Measurements from ENCODE around the gene PRR15L.
"Not testable (repeated sequence)": the region's sequence is repeated elsewhere in the genome, so short reads cannot be mapped to it uniquely, and the experiment has no call there.

The PRR15L gene

DNA sequence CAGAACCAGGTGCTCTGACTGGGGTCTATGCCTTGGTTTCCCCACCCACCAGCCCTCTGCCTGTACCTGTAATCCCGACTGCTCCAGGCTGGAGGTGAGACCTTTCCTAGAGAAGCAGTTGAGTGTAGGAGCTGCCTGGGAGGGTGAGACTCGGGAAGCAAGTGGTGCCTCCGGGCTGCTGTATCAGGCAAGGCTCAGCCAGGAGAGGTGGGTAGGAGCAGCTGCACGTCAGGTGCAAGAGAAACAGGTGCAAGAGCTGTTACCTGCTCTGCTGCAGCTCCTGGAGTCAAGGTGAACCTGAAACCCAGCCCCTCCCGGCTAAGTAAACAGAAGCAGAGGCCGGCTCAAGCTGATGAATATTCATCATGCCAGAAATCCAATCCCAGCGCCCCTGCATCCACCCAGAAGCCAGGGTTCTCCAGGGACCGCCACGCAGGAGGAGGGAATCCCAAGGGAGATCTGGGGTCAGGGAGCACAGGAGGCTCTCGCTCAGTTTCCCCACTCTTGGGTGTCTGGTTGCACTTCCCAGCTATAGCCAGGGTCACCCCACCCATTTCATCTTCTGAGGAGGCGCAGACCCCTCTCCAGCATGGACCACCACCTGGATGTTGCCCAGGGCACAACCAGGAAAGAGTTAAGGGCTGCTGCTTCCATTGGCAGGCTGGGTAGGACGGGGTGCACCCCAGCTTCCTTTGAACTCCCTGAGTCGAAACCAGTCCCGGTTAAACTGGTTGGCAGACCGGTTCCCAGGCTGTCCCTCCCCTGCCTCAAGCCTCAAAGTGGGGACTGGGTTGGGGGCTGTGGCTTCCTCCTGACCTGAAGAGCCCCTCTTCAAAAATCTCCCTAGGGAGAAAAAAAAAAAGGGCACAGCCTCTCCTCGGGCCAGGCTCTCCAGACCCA is at the start of gene PRR15L:
TSS of gene PRR15L (minus strand) at position 293 of the 900 bp plus-strand sequence. CDS start 4,649 bp downstream, outside the sequence.
- no peak for DNase-seq

DNA sequence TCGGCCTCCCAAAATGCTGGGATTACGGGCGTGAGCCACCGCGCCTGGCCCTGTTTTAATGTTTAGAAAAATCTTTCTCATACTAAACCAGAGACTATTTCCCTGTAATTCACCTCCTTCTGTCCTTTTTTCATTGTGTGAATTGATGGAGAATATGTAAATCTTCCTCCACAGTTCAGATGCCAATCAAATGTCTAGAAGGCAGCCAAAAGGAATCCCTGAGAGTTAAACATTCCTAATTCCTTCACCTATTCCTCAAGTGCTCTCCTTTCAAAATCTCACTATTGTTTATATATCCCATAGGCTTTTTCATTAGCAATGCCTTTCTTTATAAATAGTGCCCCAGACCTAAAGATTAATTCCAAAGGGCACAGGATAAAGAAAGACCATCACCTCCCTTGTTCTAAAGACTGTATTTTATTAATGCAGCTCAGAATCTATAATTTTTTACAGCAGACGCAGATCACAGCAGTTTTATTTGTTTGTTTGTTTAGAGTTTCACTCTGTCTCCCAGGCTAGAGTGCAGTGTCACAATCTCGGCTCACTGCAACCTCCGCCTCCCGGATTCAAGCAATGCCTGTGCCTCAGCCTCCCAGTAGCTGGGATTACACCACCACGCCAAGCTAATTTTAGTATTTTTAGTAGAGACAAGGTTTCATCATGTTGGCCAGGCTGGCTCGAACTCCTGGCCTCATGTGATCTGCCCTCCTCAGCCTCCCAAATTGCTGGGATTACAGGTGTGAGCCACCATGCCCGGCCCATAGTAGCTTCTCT is 49.4 kb upstream of the PRR15L start:
- DNase-seq, result peak in 1 of 3 donors; percentile 42

DNA sequence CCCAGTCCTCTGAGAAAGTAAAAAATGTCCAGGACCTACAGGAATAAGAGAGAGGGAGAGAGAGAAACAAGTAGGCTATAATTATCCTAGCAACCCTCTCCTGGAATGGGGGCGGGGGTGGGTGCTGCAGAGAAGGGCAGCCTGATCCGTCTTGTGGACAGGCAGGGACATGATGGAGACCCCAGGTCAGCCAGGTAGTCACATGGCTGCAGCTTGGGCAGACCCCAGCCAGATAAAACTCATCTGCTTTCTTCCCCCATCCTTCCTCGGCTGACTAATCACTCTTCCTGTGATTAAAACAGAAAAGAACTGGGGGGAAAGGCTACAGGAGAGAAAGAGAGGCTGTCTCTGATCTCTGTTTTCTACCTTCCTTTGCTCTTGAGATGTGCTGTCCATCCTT is 47.3 kb upstream of the PRR15L start:
- DNase-seq, result no peak

GRCh38 chr17:48003417-48004151 is 45.9 kb upstream of the PRR15L start:
- DNase-seq, result peak; percentile 70 to 84 (median 76)

DNA sequence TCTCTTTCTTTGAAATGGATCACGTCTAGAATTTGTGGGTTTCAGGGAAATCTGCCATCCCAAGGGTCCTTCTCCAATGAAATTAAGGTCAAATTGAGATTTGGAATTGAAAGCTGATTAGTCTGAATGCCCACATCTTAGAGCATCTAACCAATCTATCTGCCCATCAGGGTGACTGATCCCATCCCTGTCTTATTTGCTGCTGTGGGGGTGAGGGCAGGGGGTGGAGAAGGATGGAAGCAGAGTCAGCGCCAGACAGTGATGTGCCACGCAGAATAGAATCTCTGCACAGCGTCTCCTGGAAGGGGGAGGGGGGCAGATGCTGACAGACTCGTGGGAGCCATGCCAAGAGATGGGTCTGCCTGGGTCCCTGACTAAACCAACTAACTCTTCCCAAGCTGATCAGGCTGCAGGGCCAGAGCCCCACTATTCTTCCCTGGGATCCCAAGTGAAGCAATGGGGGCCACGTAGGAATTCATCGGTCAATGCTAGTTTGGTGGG is 45.3 kb upstream of the PRR15L start:
- DNase-seq, result no peak

DNA sequence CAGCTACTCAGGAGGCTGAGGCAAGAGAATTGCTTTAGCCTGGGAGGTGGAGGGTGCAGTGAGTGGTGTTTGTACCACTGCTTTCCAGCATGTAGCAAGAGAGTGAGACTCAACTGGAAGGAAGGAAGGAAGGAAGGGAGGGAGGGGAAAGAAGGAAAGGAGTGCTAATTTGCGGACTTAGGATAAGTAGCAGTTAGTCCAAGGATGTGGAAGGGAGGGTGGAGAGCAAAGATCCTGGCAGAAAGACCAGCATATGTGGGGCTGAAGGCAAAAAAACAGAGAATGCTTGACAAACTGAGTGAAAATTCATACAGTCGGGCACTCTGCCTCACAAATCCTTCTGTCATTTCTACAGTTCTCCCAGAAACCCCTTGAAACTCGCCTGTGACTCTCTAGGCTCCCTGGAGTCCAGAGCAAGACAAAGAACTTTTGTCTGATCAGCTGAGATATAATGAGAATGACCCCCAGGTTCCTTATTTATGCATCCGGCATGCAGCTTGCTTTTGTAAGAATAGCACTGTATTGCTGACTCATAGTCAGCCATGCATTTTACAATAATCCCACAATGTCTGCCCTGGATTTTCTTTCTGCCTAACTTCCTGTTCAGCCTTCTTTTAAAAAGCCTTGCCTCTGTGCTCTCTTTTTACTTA is 44.7 kb upstream of the PRR15L start:
- DNase-seq, result peak; percentile 84 to 96 (median 93)

GRCh38 chr17:48001657-48002056 is 44.0 kb upstream of the PRR15L start:
- not testable (repeated sequence) for DNase-seq

- DNase-seq, result peak; percentile 81 to 91 (median 86)
These were observed 43.5 kb upstream of the PRR15L start for GRCh38 chr17:48001197-48001596.

- DNase-seq, result peak; percentile 51 to 83 (median 77)
These were observed 41.9 kb upstream of the PRR15L start for GRCh38 chr17:47999582-47999981.

- no peak for DNase-seq
These were observed 40.4 kb upstream of the PRR15L start for GRCh38 chr17:47998044-47998443.

DNA sequence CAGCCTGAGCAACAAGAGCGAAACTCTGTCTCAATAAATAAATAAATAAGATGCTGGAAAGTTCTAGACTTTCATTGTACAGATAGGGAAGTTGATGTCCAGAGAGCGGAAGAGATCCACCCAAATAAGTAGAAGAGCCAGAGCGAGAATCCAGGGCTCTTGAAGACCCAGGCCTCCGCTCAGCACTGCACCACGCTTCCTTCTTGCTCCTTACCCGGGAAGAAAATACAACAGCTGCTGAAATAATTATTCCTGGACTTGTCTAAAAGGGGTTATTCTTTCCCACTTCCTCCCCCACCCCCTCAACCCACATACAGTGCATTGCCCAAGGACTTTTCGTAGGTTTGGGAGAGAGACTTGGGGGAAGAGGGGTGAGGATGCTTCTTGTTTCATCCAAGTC is 39.9 kb upstream of the PRR15L start:
- DNase-seq, result peak; percentile 45 to 61 (median 50)

GRCh38 chr17:47996201-47996600 is 38.5 kb upstream of the PRR15L start:
- DNase-seq, result no peak

DNA sequence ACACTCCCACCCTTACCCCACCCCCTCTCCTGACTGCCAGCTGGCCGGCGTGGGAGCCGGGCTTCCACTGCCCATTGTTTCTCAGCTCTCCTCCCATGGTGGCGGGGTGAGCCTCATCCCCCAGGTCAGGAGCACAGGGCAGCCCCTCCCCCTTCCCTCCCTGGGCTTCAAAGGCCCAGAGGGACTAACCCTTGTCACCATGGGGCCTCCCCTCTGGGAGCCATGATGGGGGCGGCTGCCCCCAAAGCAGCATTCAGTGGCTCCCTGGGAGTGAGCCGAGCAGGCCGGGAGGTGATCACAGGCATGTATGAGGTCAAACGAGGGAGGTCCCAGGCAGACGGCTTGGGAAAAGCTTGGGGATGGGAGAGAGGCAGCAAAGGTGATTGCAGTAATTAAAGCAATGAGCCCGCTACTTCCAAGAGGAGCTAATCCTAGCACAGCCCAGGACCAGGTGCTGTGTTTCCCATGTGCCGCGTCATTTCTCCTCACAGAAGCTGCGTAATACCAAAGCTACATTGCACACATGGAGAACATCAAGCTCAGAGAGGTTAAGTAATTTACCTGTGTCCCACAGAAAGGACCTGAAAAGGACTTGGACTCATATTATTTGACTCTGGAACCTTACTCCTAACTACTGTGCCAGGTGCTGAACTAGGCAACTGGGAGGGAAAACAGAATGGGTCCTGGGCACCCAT is 37.7 kb upstream of the PRR15L start:
- no peak for DNase-seq

DNA sequence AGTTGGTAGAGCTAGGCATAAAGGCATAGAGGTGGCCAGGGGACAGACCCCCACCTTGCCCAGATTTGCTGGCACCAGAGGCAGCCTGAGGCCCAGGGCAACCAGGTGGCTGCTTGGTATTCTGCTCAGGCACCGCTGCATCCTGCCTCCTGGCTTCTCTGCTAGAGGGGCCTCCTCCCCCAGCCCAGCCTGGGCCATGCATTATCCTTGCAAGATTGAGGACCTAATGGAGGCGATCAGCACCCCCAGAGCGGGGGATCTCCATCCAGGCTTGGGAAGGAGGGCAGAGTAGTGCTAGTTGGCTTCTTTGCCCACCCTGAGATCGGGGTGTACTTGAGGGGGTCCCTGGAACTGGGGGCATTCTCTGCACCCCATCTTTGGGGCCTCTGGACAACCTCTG is 37.0 kb upstream of the PRR15L start:
- DNase-seq, result no peak

DNA sequence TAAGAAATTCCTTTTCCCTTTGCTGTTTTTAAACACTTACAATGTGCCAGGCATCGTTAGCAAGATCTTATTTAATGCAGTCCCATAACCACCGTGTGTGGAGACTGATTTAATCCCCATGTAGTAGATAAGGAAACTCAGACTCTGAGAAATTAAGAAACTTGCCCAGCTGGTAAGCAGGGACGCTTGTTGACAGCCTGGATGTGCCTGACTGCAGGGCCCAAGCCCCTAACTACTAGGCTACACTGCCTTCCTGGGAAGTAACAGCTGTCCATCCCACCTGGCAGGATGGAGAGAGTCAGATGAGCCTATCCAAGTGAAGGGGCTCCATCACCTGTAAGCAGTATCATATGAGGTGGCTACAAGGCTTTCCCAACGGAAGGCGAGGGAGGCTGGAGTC is 36.3 kb upstream of the PRR15L start:
- no peak for DNase-seq

GRCh38 chr17:47993031-47993564 is 35.4 kb upstream of the PRR15L start:
- no peak for DNase-seq

DNA sequence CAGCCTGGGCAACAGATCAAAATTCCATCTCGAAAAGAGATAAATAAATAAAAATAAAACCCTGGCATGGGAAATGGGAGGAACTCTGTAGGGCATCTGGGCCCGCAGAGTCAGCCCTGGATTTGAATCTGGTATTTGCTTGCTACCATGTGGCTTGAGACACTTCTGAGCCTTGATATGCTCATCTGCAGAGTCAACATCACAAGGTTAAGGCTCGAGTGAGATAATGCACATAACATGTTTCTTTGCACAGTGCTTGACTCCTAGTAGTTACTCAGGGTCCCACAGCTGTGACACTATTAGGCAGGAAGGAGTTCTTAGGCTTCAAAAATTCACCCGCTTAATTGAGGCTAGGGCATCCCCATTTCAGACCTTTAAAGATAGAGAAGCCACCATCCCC is 34.5 kb upstream of the PRR15L start:
- DNase-seq, result peak in 1 of 3 donors; percentile 38

DNA sequence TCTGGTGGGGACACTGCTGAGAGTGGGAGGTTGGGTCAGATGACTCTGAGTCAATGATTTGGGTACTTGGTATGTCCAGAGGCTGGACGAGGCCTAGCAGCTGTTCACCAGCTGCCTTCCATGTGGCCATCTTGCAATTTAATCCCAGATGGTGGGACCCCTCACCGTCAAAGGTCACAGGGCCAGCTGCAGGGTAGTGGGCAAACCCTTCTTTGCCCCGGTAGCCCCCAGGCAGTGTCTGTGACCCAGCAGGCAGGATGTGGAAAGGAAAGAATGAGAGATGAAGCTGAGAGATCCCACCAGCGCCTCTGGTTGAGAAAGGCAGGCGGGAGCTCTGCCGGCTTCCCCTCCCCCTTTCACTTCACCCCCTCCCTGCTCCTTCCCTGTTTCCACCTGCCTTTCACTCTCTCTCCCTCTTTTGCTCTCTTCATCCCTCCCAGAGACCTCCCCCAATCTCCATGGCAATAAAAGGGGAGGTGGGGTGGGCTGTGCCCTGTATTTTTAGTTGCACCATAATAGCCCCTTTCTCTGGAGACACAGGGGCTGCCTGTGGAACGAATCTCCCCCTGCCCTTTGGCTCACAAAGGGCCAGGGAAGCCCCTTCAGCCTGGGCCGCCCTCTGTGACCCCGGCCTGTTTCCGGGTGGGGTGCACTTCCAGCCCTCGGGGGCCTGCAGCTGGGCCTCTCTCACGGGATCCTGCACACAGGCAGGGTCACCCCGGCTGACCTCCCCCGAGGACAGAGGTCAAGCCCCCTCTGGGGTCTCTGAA is 33.5 kb upstream of the PRR15L start:
- peak in 1 of 3 donors; percentile 42 for DNase-seq

- no peak for DNase-seq
These were observed 32.0 kb upstream of the PRR15L start for GRCh38 chr17:47989700-47990099.

GRCh38 chr17:47989159-47989558 is 31.5 kb upstream of the PRR15L start:
- no peak for DNase-seq

DNA sequence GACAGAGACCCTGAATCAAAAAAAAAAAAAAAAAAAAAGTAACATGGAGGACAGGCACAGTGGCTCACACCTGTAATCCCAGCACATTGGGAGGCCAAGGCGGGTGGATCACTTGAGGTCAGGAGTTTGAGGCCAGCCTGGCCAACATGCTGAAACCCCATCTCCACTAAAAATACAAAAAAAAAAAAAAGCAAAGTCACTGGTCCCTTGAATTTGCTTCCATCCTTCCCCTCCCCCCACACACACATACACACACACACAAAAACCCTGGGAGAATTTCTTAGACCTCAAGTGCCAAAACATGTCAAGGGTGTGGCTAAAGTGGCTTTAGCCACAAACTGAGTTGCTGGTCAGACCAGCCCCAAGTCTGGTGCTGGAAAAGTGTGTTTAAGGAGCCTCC is 30.8 kb upstream of the PRR15L start:
- not testable (repeated sequence) for DNase-seq

Measured in suppressor macrophage treated with lipopolysaccharide for 1 hour (primary cell).